T follicular helper cell (primary cell): ENCODE data around the gene ELL.

Experiments used
- DNase-seq: peaks from one replicate; pipeline ENCODE4 v3.0.0-alpha.2; 2020; ENCODE audit warnings: low read depth

Gene ELL

DNA sequence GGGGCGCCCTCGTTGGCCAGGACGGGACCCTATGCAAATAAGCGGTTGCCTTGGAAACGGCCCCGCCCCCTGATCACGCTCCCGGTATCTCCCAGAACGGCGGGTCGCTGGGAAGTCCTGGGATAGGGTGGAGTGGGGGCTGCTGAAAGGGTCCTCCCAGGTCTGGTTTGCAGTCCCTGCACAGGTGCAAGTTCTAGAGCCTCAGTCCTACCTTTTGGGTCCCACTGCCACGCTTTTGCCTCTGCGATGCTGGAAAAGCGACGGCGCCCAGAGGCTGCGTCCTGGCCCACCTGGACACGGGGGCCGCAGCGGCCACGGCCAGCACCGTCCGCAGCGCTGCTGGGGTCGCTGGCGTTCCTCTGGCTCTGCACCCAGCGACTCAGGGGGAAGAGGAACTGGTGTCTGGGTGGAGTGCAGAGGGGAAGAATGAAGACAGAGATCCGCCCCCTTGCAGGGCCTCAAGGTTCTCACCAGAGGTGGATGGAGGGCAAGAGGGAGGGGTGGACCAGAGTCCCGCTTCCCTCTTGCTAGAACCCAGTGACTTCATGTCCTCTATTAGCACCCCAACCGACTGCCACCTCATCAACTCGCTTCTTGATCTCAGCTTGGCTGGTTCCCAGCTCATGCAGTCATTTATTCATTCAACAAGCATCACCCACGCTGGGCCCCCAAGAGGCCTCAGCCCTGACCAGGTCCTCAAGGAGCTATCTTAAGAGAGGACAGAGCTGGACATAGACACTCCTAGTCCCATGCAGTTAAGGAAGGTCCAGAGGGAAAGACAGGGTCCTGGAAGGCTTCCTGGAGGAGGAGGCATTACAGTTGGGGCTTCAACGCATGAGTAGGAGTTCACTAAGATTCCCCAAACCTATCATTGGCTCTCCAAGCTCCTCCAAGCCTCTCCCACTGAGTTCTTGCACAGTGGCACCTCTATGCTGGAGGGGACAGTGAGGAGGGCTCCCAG is 124.3 kb downstream of the ELL start, which contains the start of gene LRRC25:
TSS of gene LRRC25 (minus strand) at position 381 of the 961 bp plus-strand sequence. CDS start 659 bp downstream, outside the sequence.
- DNase-seq, result no peak

DNA sequence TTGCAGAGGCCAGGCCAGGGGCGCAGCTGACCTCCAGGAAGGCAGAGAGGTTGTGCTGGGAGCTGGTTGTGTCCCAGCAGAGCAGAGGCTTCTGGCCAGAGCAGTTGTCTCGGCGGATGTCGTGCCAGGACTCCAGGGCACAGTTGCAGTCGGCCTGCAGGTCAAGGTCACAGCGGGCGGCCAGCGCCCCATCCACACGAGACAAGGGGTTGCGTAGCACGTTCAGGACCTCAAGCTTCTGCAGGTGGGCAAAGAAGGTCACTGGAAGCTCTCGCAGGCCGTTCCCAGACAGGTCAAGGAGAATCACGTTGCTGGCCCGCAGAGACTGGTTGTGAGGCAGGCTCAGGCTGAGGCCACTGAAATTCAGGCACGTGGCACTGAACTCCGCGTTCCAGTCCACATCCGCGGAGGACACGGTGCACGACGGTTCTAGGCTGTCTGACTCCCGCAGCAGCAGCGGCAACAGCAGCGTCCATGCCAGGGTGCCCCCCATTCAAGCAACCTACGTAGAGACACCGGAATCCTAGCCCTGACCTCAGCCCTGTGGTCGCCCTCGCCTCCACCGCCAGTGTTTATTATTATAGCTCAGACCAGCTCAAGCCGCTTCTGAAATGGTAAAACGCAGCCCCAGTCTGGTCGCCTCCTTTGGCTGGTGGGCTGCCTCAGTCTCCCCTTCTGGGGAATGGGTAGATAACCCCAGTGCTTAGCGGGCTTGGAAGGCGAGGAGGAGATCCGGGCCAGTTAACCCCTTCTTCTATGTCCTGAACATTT is 125.2 kb downstream of the ELL start:
- no peak for DNase-seq

DNA sequence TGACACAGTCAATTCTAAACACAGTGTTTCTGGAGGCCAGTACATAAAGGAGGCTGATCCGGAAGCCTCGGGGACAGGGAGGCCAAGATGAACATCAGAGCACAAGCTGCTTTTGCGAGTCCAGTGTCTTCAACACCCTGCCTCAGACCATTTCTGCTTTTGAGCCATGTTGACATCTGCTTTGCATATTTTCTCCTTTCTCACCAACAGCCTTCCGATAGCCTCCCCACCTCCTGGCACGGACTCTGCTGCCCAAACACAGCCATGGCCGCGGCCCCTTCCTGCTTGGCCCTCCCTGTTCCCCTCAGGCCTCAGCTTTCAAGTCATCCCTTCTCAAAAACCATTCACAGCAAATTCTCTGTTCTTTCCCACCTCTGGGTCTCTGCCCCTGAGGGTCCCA is 128.0 kb downstream of the ELL start:
- no peak for DNase-seq

DNA sequence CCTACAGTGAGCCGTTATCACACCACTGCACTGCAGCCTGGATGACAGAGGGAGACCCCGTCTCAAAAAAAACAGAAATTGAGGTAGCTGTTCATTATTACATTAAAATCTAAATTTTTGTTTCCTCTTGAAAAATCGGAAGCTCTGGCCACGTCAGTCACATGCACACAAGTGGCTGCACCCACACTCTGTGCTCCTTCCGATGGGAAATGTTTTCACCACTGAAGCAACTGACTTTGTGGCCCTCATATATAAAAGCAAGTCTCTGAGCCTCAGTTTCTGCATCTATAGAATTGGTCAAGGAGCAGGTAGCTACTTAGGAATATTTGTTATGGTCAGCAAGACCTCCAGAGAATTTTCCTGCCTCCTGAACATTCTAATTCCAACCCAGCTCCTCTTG is 128.9 kb downstream of the ELL start:
- no peak for DNase-seq
